ENCODE data around the gene KAT7.

GRCh38 chr17:49760932-49761558, 27.4 kb upstream of the KAT7 start:
- TF ChIP-seq EZH2phosphoT487 (IDR thresholded peaks at IDR 0.05; ENCODE audit: borderline replicate concordance) (no peak), REST (IDR thresholded peaks at IDR 0.05; ENCODE audit: low read depth) (no peak), CTCF (IDR thresholded peaks at IDR 0.05 in 2 of 3, conservative IDR thresholded peaks at IDR 0.05 in 1 of 3; ENCODE audit: borderline replicate concordance in 1 of 3, insufficient read depth in 1 of 3, low read depth in 2 of 3, low read length in 2 of 3) (no peak), RAD21 (IDR thresholded peaks at IDR 0.05; ENCODE audit: low read depth) (no peak), EZH2 (IDR thresholded peaks at IDR 0.05) (no peak), TCF7L2 (IDR thresholded peaks at IDR 0.05; ENCODE audit: borderline replicate concordance, extremely low read depth, insufficient read depth, insufficient read length) (no peak), POLR2A (IDR thresholded peaks at IDR 0.05; ENCODE audit: borderline replicate concordance, extremely low read depth, insufficient read depth, insufficient read length) (no peak), JUND (IDR thresholded peaks at IDR 0.05) (no peak), YY1 (IDR thresholded peaks at IDR 0.05; ENCODE audit: extremely low read depth, insufficient replicate concordance, low read depth, low read length) (no peak), SP1 (IDR thresholded peaks at IDR 0.05; ENCODE audit: low read depth) (no peak), ZBTB33 (IDR thresholded peaks at IDR 0.05; ENCODE audit: extremely low read depth, insufficient replicate concordance, low read length) (no peak)

Data from HCT116 (cell line).